WTC11 (cell line): ENCODE results near the gene MTA1. TPM values are rescaled to one million over a fixed set of nuclear protein-coding genes. Genes with fewer than 3 reads are reported as not detected.

Source experiments
- ATAC-seq: fragments of 200-7000 bp; cut with Tn5 transposase; 2 replicates; pipeline ENCODE4 v1.10.0; 2021; ENCODE audit warnings: mild to moderate bottlenecking, moderate library complexity
- CTCF ChIA-PET: fragments of 300-600 bp; sonication (Branson Sonifier 250); formaldehyde crosslinking; loops from one replicate; lab custom pipeline; 2021; ENCODE audit warnings: antibody characterized with exemption; lab: Charles Lee
- POLR2A ChIA-PET: fragments of 350-600 bp; sonication (Branson Sonifier 250); formaldehyde crosslinking; loops from one replicate; lab custom pipeline; 2021; ENCODE audit warnings: antibody characterized with exemption; lab: Charles Lee
- DNase-seq: peaks from one replicate; pipeline ENCODE4 v3.0.0; 2021; ENCODE audit warnings: low spot score
- H3K27ac Mint-ChIP-seq: 2 replicates; pipeline ENCODE4 v1.8.0; 2021; ENCODE audit warnings: mixed read lengths
- H3K27me3 Mint-ChIP-seq: 2 replicates; pipeline ENCODE4 v1.8.0; 2021; ENCODE audit warnings: low read depth, mild to moderate bottlenecking, moderate library complexity, mixed read lengths
- H3K36me3 Mint-ChIP-seq: 2 replicates; pipeline ENCODE4 v1.8.0; 2021; ENCODE audit warnings: mixed read lengths
- H3K4me1 Mint-ChIP-seq: 2 replicates; pipeline ENCODE4 v1.8.0; 2022; ENCODE audit warnings: mixed read lengths
- H3K4me3 Mint-ChIP-seq: 2 replicates; pipeline ENCODE4 v1.8.0; 2021; ENCODE audit warnings: mild to moderate bottlenecking, moderate library complexity, mixed read lengths
- H3K9me3 Mint-ChIP-seq: 2 replicates; pipeline ENCODE4 v1.8.0; 2021; ENCODE audit warnings: mixed read lengths
- AFF4 ChIP-seq: sonication (generic); formaldehyde crosslinking; IDR thresholded peaks from 2 replicates; pipeline ENCODE4 v1.8.1; 2023; ENCODE audit warnings: mild to moderate bottlenecking, missing genetic modification reagents, borderline replicate concordance
- AR ChIP-seq: fragments of 250-450 bp; sonication (Bioruptor Pico); IDR thresholded peaks from 2 replicates; pipeline ENCODE4 v1.9.0; 2021; ENCODE audit warnings: mild to moderate bottlenecking
- CBFB ChIP-seq: sonication (generic); formaldehyde crosslinking; IDR thresholded peaks from 2 replicates; pipeline ENCODE4 v1.8.1; 2022; ENCODE audit warnings: mild to moderate bottlenecking, low read depth, missing genetic modification reagents
- CTCF ChIP-seq: fragments of 200-600 bp; IDR thresholded peaks from 2 replicates; pipeline ENCODE4 v1.8.0; 2022; ENCODE audit warnings: antibody characterized with exemption
- E2F5 ChIP-seq: sonication (generic); formaldehyde crosslinking; IDR thresholded peaks from 2 replicates; pipeline ENCODE4 v1.8.1; 2022; ENCODE audit warnings: mild to moderate bottlenecking, moderate library complexity, missing genetic modification reagents
- ELF4 ChIP-seq: sonication (generic); formaldehyde crosslinking; IDR thresholded peaks from 2 replicates; pipeline ENCODE4 v1.8.1; 2022; ENCODE audit warnings: low read depth, mild to moderate bottlenecking, moderate library complexity, missing genetic modification reagents
- ERG ChIP-seq: fragments of 250-450 bp; sonication (Bioruptor Pico); IDR thresholded peaks from 2 replicates; pipeline ENCODE4 v1.8.0; 2021; ENCODE audit warnings: mild to moderate bottlenecking
- FOXP4 ChIP-seq: sonication (generic); formaldehyde crosslinking; IDR thresholded peaks from 2 replicates; pipeline ENCODE4 v1.8.0; 2022; ENCODE audit warnings: mild to moderate bottlenecking, missing genetic modification reagents
- GABPB1 ChIP-seq: sonication (generic); formaldehyde crosslinking; IDR thresholded peaks from 2 replicates; pipeline ENCODE4 v1.8.1; 2023; ENCODE audit warnings: mild to moderate bottlenecking, missing genetic modification reagents
- NFE2L1 ChIP-seq: sonication (generic); formaldehyde crosslinking; IDR thresholded peaks from 2 replicates; pipeline ENCODE4 v1.8.1; 2023; ENCODE audit warnings: missing genetic modification reagents
- NFYB ChIP-seq: sonication (generic); formaldehyde crosslinking; conservative IDR thresholded peaks from 2 replicates; pipeline ENCODE4 v1.8.0; 2022; ENCODE audit warnings: low read depth, missing genetic modification reagents
- OVOL2 ChIP-seq: fragments of 250-450 bp; sonication (Bioruptor Pico); IDR thresholded peaks from 2 replicates; pipeline ENCODE4 v1.9.0; 2021; ENCODE audit warnings: mild to moderate bottlenecking, borderline replicate concordance
- PRRX2 ChIP-seq: fragments of 250-450 bp; sonication (Bioruptor Pico); IDR thresholded peaks from 2 replicates; pipeline ENCODE4 v1.8.0; 2021; ENCODE audit warnings: mild to moderate bottlenecking
- RELA ChIP-seq: sonication (generic); formaldehyde crosslinking; IDR thresholded peaks from 2 replicates; pipeline ENCODE4 v1.8.1; 2022; ENCODE audit warnings: missing genetic modification reagents, mild to moderate bottlenecking, borderline replicate concordance
- SOX15 ChIP-seq: fragments of 250-450 bp; sonication (Bioruptor Pico); IDR thresholded peaks from 2 replicates; pipeline ENCODE4 v1.9.0; 2021; ENCODE audit warnings: mild to moderate bottlenecking
- STAT6 ChIP-seq: sonication (generic); formaldehyde crosslinking; conservative IDR thresholded peaks from 2 replicates; pipeline ENCODE4 v1.8.1; 2023; ENCODE audit warnings: mild to moderate bottlenecking, low read depth, missing genetic modification reagents, moderate library complexity
- TP53 ChIP-seq: sonication (generic); formaldehyde crosslinking; IDR thresholded peaks from 2 replicates; pipeline ENCODE4 v1.8.1; 2023; ENCODE audit warnings: mild to moderate bottlenecking, missing genetic modification reagents
- ZNF232 ChIP-seq: sonication (generic); formaldehyde crosslinking; IDR thresholded peaks from 2 replicates; pipeline ENCODE4 v1.8.0; 2022; ENCODE audit warnings: mild to moderate bottlenecking, missing genetic modification reagents
- ZNF416 ChIP-seq: fragments of 250-450 bp; sonication (Bioruptor Pico); IDR thresholded peaks from 2 replicates; pipeline ENCODE4 v1.9.0; 2021; ENCODE audit warnings: mild to moderate bottlenecking, inconsistent platforms
- total RNA-seq: library from RNA; stranded (reverse); gene quantifications from 3 replicates; pipeline ENCODE4 v1.2.3, GENCODE V29; 2021

The MTA1 gene
- total RNA-seq, 1 experiment from 2014 or later = 279 TPM

- TF ChIP-seq RELA (CRISPR knock-in tag) (no peak), E2F5 (CRISPR knock-in tag) (no peak), ZNF416 (CRISPR knock-in tag) (no peak), FOXP4 (no peak), PRRX2 (CRISPR knock-in tag) (no peak), GABPB1 (CRISPR knock-in tag) (no peak), CBFB (CRISPR knock-in tag) (no peak), AFF4 (CRISPR knock-in tag) (no peak), NFYB (no peak), OVOL2 (CRISPR knock-in tag) (no peak), AR (no peak)
These were observed 26.5 kb downstream of the MTA1 start for GRCh38 chr14:105445901-105446845.

GRCh38 chr14:105446971-105447370 lies 27.3 kb downstream of the MTA1 start:
- no peak for ATAC-seq
- peak overlapping the region; percentile 72; the same call in 1 of the 2 replicates for H3K27ac Mint-ChIP-seq
- H3K4me1 Mint-ChIP-seq = no peaks in the 10 kb centered on the region
- POLR2A ChIA-PET = no interaction called here
- CTCF ChIA-PET = interaction anchor here (1.3 to 2.0 kb wide), 2 partner anchors 24 to 76 kb away, joined by 3 to 13 read pairs; no protein-coding TSS in a partner anchor
- no peak for DNase-seq
- no peaks in the 10 kb centered on the region for H3K27me3 Mint-ChIP-seq
- H3K9me3 Mint-ChIP-seq = no peaks in the 10 kb centered on the region
- H3K36me3 Mint-ChIP-seq = peaks cover 22% of the 10 kb centered on the region
- no peak overlapping the region for H3K4me3 Mint-ChIP-seq
- TF ChIP-seq TP53 (CRISPR knock-in tag) = no peak
- no peak for TF ChIP-seq STAT6 (CRISPR knock-in tag)
- no peak for TF ChIP-seq ELF4 (CRISPR knock-in tag)
- TF ChIP-seq ZNF232 (CRISPR knock-in tag) = no peak
- no peak for TF ChIP-seq NFE2L1 (CRISPR knock-in tag)
- no peak for TF ChIP-seq ERG (CRISPR knock-in tag)
- TF ChIP-seq SOX15 (CRISPR knock-in tag) = no peak
- TF ChIP-seq CTCF = no peak

More at GRCh38 chr14:105445901-105446845, 26.5 kb downstream of the MTA1 start:
- H3K9me3 Mint-ChIP-seq = no peaks in the 10 kb centered on the region
- H3K4me1 Mint-ChIP-seq = no peaks in the 10 kb centered on the region
- POLR2A ChIA-PET = no interaction called here
- CTCF ChIA-PET = interaction anchor here (0.7 to 1.7 kb wide), 3 partner anchors 12 to 56 kb away, joined by 3 to 6 read pairs (median 3); no protein-coding TSS in a partner anchor
- H3K27me3 Mint-ChIP-seq = no peaks in the 10 kb centered on the region
- DNase-seq (no peak), ATAC-seq (no peak)
- no peak overlapping the region for H3K4me3 Mint-ChIP-seq
- H3K27ac Mint-ChIP-seq = peak overlapping the region; percentile 57; the same call in 1 of the 2 replicates
- H3K36me3 Mint-ChIP-seq = peaks cover 24% of the 10 kb centered on the region
